Neural cell (in vitro differentiated cells): ENCODE measurements around the gene MYL12A.

Source experiments
- EP300 ChIP-seq: fragments of 450-650 bp; conservative IDR thresholded peaks from 2 replicates; pipeline ENCODE4 v1.6.1; 2014; ENCODE audit warnings: antibody characterized with exemption, mild to moderate bottlenecking, moderate library complexity; ENCODE audit not compliant: poor library complexity, severe bottlenecking
- EZH2 ChIP-seq: fragments of 200-600, 300-800 bp; shearing (Covaris generic), sonication (generic); IDR thresholded peaks from 2 replicates; pipeline ENCODE4 v1.6.1; 2014; ENCODE audit warnings: antibody characterized with exemption, low read length, borderline replicate concordance, mild to moderate bottlenecking; ENCODE audit not compliant: insufficient read depth, poor library complexity, severe bottlenecking
- MXI1 ChIP-seq: fragments of 450-650 bp; conservative IDR thresholded peaks from 2 replicates; pipeline ENCODE4 v1.6.1; 2014; ENCODE audit warnings: antibody characterized with exemption, mild to moderate bottlenecking; ENCODE audit not compliant: poor library complexity, severe bottlenecking
- POLR2AphosphoS5 ChIP-seq: IDR thresholded peaks from 2 replicates; pipeline ENCODE4 v1.6.1; 2012
- RAD21 ChIP-seq: fragments of 450-650 bp; conservative IDR thresholded peaks from 2 replicates; pipeline ENCODE4 v1.6.1; 2014; ENCODE audit warnings: antibody characterized with exemption, mild to moderate bottlenecking, moderate library complexity
- SMC3 ChIP-seq: fragments of 450-650 bp; conservative IDR thresholded peaks from 2 replicates; pipeline ENCODE4 v1.6.1; 2014; ENCODE audit warnings: antibody characterized with exemption, mild to moderate bottlenecking, moderate library complexity; ENCODE audit not compliant: poor library complexity
- TAF1 ChIP-seq: IDR thresholded peaks from 2 replicates; pipeline ENCODE4 v1.6.1; 2012; ENCODE audit warnings: low read depth
- TF ChIP-seq, protein P1 (sequence below): fragments of 450-650 bp; IDR thresholded peaks from 2 replicates; pipeline ENCODE4 v1.5.1; 2014; ENCODE audit warnings: antibody characterized with exemption, mild to moderate bottlenecking, moderate library complexity; ENCODE audit not compliant: poor library complexity, severe bottlenecking
- TF ChIP-seq, protein P2 (sequence below): IDR thresholded peaks from 2 replicates; pipeline ENCODE4 v1.6.1; 2012; ENCODE audit warnings: borderline replicate concordance

DNA sequence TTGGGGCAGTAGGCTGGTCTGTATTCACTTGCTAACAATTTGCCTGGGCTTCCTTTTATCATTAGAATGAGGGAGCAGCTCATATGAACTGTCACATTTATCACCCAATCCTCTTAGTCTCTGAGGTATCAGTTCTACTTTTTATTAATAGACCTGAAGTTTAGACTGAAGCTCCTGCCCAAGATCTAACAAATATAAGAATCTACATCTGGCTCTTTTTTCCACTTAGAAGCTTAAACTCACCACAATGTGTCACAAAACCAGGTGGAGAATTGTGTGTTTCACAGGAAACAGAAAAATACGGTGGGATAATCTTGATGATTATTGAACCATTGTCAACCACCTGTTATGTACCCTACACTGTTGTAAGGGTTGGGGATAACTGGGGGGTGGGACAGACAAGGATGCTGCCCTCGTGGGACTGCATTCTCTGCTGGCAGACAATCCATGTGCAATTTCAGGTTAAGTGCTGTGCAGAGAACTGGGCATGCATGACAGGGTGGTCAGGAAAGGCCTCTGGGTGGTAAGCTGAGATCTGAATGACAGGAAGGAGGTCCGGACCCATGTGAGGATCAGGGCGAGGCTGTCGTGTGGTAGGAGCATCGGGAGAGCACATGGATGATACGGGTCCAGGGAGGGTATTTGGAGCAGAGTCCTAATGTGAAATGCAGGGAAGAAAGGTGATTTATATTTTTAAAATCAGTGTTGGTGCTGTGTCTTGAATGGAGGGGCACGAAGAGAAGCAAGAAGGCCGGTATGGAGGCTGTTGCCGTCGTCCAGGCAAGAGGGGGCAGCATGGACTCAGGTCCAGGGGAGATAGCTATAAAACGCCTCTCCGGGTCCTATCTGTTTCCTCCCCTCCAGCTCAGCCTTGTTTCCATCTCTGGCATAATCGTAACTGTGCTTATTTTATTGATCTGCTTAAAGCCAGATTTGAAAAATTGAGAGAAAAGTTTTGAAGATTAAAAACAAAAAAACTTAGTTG is 31.9 kb downstream of the MYL12A start:
- TF ChIP-seq, protein P1, sequence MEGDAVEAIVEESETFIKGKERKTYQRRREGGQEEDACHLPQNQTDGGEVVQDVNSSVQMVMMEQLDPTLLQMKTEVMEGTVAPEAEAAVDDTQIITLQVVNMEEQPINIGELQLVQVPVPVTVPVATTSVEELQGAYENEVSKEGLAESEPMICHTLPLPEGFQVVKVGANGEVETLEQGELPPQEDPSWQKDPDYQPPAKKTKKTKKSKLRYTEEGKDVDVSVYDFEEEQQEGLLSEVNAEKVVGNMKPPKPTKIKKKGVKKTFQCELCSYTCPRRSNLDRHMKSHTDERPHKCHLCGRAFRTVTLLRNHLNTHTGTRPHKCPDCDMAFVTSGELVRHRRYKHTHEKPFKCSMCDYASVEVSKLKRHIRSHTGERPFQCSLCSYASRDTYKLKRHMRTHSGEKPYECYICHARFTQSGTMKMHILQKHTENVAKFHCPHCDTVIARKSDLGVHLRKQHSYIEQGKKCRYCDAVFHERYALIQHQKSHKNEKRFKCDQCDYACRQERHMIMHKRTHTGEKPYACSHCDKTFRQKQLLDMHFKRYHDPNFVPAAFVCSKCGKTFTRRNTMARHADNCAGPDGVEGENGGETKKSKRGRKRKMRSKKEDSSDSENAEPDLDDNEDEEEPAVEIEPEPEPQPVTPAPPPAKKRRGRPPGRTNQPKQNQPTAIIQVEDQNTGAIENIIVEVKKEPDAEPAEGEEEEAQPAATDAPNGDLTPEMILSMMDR = no peak
- TF ChIP-seq EP300 (no peak), EZH2 (no peak), RAD21 (no peak), TAF1 (no peak), MXI1 (no peak), SMC3 (no peak), POLR2AphosphoS5 (no peak)
- TF ChIP-seq, protein P2, sequence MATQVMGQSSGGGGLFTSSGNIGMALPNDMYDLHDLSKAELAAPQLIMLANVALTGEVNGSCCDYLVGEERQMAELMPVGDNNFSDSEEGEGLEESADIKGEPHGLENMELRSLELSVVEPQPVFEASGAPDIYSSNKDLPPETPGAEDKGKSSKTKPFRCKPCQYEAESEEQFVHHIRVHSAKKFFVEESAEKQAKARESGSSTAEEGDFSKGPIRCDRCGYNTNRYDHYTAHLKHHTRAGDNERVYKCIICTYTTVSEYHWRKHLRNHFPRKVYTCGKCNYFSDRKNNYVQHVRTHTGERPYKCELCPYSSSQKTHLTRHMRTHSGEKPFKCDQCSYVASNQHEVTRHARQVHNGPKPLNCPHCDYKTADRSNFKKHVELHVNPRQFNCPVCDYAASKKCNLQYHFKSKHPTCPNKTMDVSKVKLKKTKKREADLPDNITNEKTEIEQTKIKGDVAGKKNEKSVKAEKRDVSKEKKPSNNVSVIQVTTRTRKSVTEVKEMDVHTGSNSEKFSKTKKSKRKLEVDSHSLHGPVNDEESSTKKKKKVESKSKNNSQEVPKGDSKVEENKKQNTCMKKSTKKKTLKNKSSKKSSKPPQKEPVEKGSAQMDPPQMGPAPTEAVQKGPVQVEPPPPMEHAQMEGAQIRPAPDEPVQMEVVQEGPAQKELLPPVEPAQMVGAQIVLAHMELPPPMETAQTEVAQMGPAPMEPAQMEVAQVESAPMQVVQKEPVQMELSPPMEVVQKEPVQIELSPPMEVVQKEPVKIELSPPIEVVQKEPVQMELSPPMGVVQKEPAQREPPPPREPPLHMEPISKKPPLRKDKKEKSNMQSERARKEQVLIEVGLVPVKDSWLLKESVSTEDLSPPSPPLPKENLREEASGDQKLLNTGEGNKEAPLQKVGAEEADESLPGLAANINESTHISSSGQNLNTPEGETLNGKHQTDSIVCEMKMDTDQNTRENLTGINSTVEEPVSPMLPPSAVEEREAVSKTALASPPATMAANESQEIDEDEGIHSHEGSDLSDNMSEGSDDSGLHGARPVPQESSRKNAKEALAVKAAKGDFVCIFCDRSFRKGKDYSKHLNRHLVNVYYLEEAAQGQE = no peak
